ENCODE measurements around the gene ZFAND6.

GRCh38 chr15:80034629-80035028, 24.8 kb upstream of the ZFAND6 start:
- TF ChIP-seq POLR2A (IDR thresholded peaks at IDR 0.05) (no peak), CTCF (IDR thresholded peaks at IDR 0.05) (no peak)

All from esophagus squamous epithelium (tissue), 4 donors.